Glutamatergic neuron (in vitro differentiated cells): ENCODE data around the gene RTN3. TPM values are rescaled to one million over a fixed set of nuclear protein-coding genes. Genes with fewer than 3 reads are reported as not detected.
"Not testable (repeated sequence)": the region's sequence is repeated elsewhere in the genome, so short reads cannot be mapped to it uniquely, and the experiment has no call there.

Experiments used
- DNase-seq: peaks from one replicate; pipeline ENCODE4 v3.0.0; 2022
- H3K27ac Mint-ChIP-seq: one replicate; pipeline ENCODE4 v1.8.0; 2020; ENCODE audit warnings: mild to moderate bottlenecking, mixed read lengths, inconsistent platforms; ENCODE audit not compliant: unreplicated experiment
- H3K27me3 Mint-ChIP-seq: one replicate; pipeline ENCODE4 v1.8.0; 2020; ENCODE audit warnings: mild to moderate bottlenecking, moderate library complexity, mixed read lengths, inconsistent platforms; ENCODE audit not compliant: unreplicated experiment
- H3K36me3 Mint-ChIP-seq: one replicate; pipeline ENCODE4 v1.8.0; 2020; ENCODE audit warnings: mild to moderate bottlenecking, mixed read lengths, inconsistent platforms; ENCODE audit not compliant: unreplicated experiment
- H3K4me1 Mint-ChIP-seq: one replicate; pipeline ENCODE4 v1.8.0; 2020; ENCODE audit warnings: mild to moderate bottlenecking, low read depth, mixed read lengths, inconsistent platforms; ENCODE audit not compliant: unreplicated experiment
- H3K4me3 Mint-ChIP-seq: one replicate; pipeline ENCODE4 v1.8.0; 2020; ENCODE audit warnings: mild to moderate bottlenecking, mixed read lengths, inconsistent platforms; ENCODE audit not compliant: unreplicated experiment
- H3K9me3 Mint-ChIP-seq: one replicate; pipeline ENCODE4 v1.8.0; 2020; ENCODE audit warnings: mild to moderate bottlenecking, moderate library complexity, mixed read lengths, inconsistent platforms; ENCODE audit not compliant: unreplicated experiment
- long read RNA-seq: library from polyadenylated mRNA; unstranded; transcript quantifications from one replicate; pipeline ENCODE4 v2.0.0, GENCODE V29; 2020; ENCODE audit not compliant: unreplicated experiment
- total RNA-seq: library from RNA; stranded (reverse); fragmentation: NEBNext Ultra II Directional; extraction: Animal tissue kit (Norgen Biotek cat#: 25700); gene quantifications from one replicate; pipeline ENCODE4 v1.2.1, GENCODE V29; 2021; ENCODE audit not compliant: unreplicated experiment
- TF ChIP-seq, protein P1 (sequence below): fragments of 200-600 bp; sonication (generic); IDR thresholded peaks from one replicate; pipeline ENCODE4 v1.5.0; 2021; ENCODE audit not compliant: partially characterized antibody, unreplicated experiment

RTN3 gene, protein sequence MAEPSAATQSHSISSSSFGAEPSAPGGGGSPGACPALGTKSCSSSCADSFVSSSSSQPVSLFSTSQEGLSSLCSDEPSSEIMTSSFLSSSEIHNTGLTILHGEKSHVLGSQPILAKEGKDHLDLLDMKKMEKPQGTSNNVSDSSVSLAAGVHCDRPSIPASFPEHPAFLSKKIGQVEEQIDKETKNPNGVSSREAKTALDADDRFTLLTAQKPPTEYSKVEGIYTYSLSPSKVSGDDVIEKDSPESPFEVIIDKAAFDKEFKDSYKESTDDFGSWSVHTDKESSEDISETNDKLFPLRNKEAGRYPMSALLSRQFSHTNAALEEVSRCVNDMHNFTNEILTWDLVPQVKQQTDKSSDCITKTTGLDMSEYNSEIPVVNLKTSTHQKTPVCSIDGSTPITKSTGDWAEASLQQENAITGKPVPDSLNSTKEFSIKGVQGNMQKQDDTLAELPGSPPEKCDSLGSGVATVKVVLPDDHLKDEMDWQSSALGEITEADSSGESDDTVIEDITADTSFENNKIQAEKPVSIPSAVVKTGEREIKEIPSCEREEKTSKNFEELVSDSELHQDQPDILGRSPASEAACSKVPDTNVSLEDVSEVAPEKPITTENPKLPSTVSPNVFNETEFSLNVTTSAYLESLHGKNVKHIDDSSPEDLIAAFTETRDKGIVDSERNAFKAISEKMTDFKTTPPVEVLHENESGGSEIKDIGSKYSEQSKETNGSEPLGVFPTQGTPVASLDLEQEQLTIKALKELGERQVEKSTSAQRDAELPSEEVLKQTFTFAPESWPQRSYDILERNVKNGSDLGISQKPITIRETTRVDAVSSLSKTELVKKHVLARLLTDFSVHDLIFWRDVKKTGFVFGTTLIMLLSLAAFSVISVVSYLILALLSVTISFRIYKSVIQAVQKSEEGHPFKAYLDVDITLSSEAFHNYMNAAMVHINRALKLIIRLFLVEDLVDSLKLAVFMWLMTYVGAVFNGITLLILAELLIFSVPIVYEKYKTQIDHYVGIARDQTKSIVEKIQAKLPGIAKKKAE
- total RNA-seq, result 338 TPM
- long read RNA-seq, transcript RTN3-203 (6 exons, 2,524 nt), result minor isoform, 15 of 439 reads
- long read RNA-seq, transcript RTN3-208 (7 exons, 2,532 nt), result major isoform, 393 of 439 reads
- long read RNA-seq, partial matches to known transcripts, result 15 of 439 reads
- long read RNA-seq, other reads (novel, unspliced or antisense), result 9 of 439 reads

DNA sequence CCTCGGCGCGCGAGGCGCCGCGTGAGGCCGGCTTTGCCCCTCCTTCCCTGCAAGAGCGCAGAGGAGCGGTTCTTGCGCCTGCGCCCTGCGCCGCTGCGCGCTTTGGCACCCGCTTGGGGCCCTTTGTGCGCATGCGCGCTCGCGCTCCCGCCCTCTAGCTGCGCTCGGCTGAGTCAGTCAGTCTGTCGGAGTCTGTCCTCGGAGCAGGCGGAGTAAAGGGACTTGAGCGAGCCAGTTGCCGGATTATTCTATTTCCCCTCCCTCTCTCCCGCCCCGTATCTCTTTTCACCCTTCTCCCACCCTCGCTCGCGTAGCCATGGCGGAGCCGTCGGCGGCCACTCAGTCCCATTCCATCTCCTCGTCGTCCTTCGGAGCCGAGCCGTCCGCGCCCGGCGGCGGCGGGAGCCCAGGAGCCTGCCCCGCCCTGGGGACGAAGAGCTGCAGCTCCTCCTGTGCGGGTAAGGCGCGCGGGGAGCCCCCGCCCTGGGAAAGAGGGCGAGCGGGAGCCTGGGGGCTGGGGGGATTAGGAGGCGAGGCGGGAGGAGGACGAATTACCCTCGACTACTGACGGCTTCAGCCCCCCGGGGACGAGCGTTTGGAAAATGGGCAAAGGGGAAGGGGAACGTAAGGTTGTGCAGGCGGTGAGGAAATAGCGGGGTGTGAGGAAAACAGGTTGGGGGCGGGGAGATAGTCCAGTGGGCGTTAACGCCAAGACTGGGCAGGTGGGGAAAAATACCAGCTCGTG is at the start of gene RTN3:
RTN3 (plus strand) TSS at position 180 of the 745 bp plus-strand sequence; CDS start at position 317, 137 bp downstream.
- H3K4me1 Mint-ChIP-seq, result peaks cover 8% of the 10 kb centered on the region
- H3K4me3 Mint-ChIP-seq, result peak within 1 kb of the TSS; percentile 98
- TF ChIP-seq, protein P1, sequence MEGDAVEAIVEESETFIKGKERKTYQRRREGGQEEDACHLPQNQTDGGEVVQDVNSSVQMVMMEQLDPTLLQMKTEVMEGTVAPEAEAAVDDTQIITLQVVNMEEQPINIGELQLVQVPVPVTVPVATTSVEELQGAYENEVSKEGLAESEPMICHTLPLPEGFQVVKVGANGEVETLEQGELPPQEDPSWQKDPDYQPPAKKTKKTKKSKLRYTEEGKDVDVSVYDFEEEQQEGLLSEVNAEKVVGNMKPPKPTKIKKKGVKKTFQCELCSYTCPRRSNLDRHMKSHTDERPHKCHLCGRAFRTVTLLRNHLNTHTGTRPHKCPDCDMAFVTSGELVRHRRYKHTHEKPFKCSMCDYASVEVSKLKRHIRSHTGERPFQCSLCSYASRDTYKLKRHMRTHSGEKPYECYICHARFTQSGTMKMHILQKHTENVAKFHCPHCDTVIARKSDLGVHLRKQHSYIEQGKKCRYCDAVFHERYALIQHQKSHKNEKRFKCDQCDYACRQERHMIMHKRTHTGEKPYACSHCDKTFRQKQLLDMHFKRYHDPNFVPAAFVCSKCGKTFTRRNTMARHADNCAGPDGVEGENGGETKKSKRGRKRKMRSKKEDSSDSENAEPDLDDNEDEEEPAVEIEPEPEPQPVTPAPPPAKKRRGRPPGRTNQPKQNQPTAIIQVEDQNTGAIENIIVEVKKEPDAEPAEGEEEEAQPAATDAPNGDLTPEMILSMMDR, result no peak
- no peaks in the 10 kb centered on the region for H3K36me3 Mint-ChIP-seq
- H3K9me3 Mint-ChIP-seq, result peaks cover 8% of the 10 kb centered on the region
- H3K27ac Mint-ChIP-seq, result peak within 1 kb of the TSS; percentile 98
- H3K27me3 Mint-ChIP-seq, result peaks cover 13% of the 10 kb centered on the region
- DNase-seq, result peak; percentile 98

DNA sequence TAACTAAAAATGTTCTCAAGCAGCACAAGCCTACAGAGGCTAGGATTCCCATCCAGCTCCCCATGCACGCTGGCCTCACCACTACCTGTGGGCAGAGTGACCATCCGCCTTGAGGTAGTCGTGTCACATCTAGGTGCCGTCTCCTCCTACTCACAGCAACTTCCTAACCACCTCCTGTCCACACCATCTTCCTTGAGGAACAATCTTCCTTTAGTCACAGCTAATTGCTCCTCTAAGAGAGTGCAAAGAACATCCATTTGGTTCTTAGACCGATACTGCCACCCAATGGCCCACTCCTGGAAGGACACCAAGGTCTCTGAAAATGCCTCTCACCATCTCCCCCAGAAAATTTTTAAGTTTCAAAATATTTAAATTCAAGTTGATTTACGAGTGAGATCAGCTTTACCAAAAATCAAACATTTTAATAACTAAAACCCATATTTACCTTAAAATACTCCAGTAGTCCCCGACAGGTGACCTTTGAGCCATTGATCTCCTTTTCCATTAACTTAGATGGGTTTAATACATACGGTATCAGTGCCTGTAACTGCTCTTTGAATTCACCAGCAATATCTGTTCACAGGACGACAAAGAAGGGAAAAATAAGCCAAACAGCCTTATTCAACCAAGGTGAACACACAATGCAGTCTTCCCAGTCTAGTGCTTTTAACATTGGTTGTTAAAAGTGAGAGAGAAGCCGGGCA is 45.4 kb upstream of the RTN3 start:
- peak; percentile 74 for DNase-seq
- H3K27me3 Mint-ChIP-seq, result peaks cover 2% of the 10 kb centered on the region
- peaks cover 2% of the 10 kb centered on the region for H3K36me3 Mint-ChIP-seq
- no peak overlapping the region for H3K27ac Mint-ChIP-seq
- no peaks in the 10 kb centered on the region for H3K9me3 Mint-ChIP-seq
- H3K4me3 Mint-ChIP-seq, result no peak overlapping the region
- H3K4me1 Mint-ChIP-seq, result peaks cover 1% of the 10 kb centered on the region
- TF ChIP-seq, protein P1, result peak; percentile 75

DNA sequence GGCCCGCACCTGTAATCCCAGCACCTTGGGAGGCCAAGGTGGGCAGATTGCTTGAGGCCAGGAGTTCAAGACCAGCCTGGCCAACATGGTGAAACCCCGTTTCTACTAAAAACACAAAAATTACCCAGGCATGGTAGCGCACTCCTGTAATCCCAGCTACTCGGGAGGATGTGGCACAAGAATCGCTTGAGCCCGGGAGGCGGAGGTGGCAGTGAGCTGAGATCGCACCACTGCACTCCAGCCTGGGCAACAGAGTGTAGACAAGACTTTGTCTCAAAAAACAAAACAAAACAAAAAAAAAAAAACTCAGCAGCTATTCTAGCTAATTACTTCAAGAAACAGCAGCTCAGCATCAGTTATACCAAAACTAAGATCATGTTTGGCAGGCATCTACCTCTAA is 42.9 kb upstream of the RTN3 start:
- not testable (repeated sequence) for H3K36me3 Mint-ChIP-seq, H3K27me3 Mint-ChIP-seq, H3K4me3 Mint-ChIP-seq, H3K27ac Mint-ChIP-seq, H3K4me1 Mint-ChIP-seq, H3K9me3 Mint-ChIP-seq, DNase-seq

DNA sequence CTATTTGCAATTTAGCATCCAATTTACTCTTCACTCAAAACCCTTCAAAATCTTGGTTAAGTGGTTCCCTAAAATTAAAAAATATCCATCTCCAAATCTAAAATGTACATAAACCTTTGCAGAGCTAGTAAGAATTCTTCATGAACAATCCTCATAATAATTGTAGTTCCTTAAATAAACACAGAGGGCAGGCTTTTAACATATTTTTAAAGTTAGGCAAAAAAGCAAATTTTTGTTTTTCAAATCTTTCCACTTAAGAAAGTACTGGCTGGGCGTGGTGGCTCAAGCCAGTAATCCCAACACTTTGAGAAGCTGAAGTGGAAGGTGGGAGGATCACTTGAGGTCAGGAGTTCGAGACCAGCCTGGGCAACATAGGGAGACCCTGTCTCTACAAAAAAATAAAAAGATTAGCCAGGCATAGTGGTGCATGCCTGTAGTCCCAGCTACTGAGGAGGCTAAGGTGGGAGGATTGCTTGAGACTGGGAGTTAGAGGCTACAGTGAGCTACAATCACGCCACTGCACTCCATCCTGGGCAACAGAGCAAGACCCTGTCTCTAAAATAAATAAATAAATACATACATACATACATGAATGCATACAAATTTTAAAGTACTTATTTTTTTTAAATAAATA is 42.0 kb upstream of the RTN3 start:
- DNase-seq, result no peak
- TF ChIP-seq, protein P1, result peak; percentile 79

More for the DNA sequence above, 42.0 kb upstream of the RTN3 start:
- Mint-ChIP-seq H3K27me3 (no peaks in the 10 kb centered on the region), H3K4me1 (peaks cover 1% of the 10 kb centered on the region), H3K27ac (no peak overlapping the region), H3K36me3 (no peaks in the 10 kb centered on the region), H3K9me3 (no peaks in the 10 kb centered on the region), H3K4me3 (no peak overlapping the region)
